HEK293T (cell line): Measurements from ENCODE around the gene DLG2.

Source experiments
- BHLHE40 ChIP-seq: fragments of 450-650 bp; IDR thresholded peaks from 2 replicates; pipeline ENCODE4 v1.6.1; 2016; ENCODE audit warnings: mild to moderate bottlenecking, moderate library complexity, borderline replicate concordance
- ELF4 ChIP-seq: fragments of 450-650 bp; IDR thresholded peaks from 2 replicates; pipeline ENCODE4 v1.6.1; 2017; ENCODE audit warnings: antibody characterized with exemption
- FOXA1 ChIP-seq: fragments of 450-650 bp; IDR thresholded peaks from 2 replicates; pipeline ENCODE4 v1.6.1; 2016; ENCODE audit warnings: mild to moderate bottlenecking
- FOXK2 ChIP-seq: fragments of 450-650 bp; IDR thresholded peaks from 2 replicates; pipeline ENCODE4 v1.6.1; 2016; ENCODE audit warnings: mild to moderate bottlenecking
- FOXM1 ChIP-seq: fragments of 450-650 bp; IDR thresholded peaks from 2 replicates; pipeline ENCODE4 v1.6.1; 2017; ENCODE audit warnings: mild to moderate bottlenecking, borderline replicate concordance
- L3MBTL2 ChIP-seq: fragments of 450-650 bp; conservative IDR thresholded peaks from 2 replicates; pipeline ENCODE4 v1.6.1; 2016; ENCODE audit warnings: mild to moderate bottlenecking
- LEF1 ChIP-seq: fragments of 450-650 bp; IDR thresholded peaks from 2 replicates; pipeline ENCODE4 v1.6.1; 2017; ENCODE audit warnings: mild to moderate bottlenecking, borderline replicate concordance
- SP1 ChIP-seq: fragments of 450-650 bp; IDR thresholded peaks from 2 replicates; pipeline ENCODE4 v1.6.1; 2017
- TARDBP ChIP-seq: fragments of 450-650 bp; IDR thresholded peaks from 2 replicates; pipeline ENCODE4 v1.6.1; 2016
- ZNF384 ChIP-seq: fragments of 450-650 bp; IDR thresholded peaks from 2 replicates; pipeline ENCODE4 v1.6.1; 2016

GRCh38 chr11:83766932-83767331, 1860.2 kb downstream of the DLG2 start:
- TF ChIP-seq ZNF384 (no peak), FOXA1 (no peak), LEF1 (no peak), L3MBTL2 (no peak), SP1 (no peak), TARDBP (no peak), FOXM1 (no peak), FOXK2 (no peak), BHLHE40 (no peak), ELF4 (no peak)
